Keratinocyte (primary cell): ENCODE data around the gene F7. TPM values are rescaled to one million over a fixed set of nuclear protein-coding genes. Genes with fewer than 3 reads are reported as not detected.

Experiments used
- DNase-seq: peaks from one replicate; pipeline ENCODE4 v3.0.0-alpha.2; 2011; ENCODE audit warnings: low read depth, missing footprints, low spot score
- FAIRE-seq: peaks from 2 replicates; lab custom pipeline; 2011; peaks lifted over from hg19 to GRCh38; lab: Jason Lieb, UNC
- H2AFZ ChIP-seq: 2 replicates; pipeline ENCODE4 v1.6.0; 2012; ENCODE audit warnings: low read length, control low read depth, inconsistent platforms; ENCODE audit not compliant: control insufficient read depth
- H3K27ac ChIP-seq: 2 replicates; pipeline ENCODE4 v1.5.1; 2011; ENCODE audit warnings: low read length; ENCODE audit not compliant: control insufficient read depth, insufficient read depth
- H3K27me3 ChIP-seq: 3 replicates; pipeline ENCODE4 v1.6.0; 2011; ENCODE audit warnings: low read length; ENCODE audit not compliant: control insufficient read depth, insufficient read depth; ENCODE audit errors: extremely low read depth
- H3K36me3 ChIP-seq, 2 experiments: 2 replicates in 1 of 2; 3 replicates in 1 of 2; pipeline ENCODE4 v1.5.1; 2011; ENCODE audit warnings: low read length in 2 of 2, mild to moderate bottlenecking in 1 of 2; ENCODE audit not compliant: control insufficient read depth in 2 of 2, insufficient read depth in 2 of 2; ENCODE audit errors: extremely low read depth in 1 of 2
- H3K4me1 ChIP-seq: 3 replicates; pipeline ENCODE4 v1.5.1; 2011; ENCODE audit warnings: low read length; ENCODE audit not compliant: control insufficient read depth, insufficient read depth; ENCODE audit errors: extremely low read depth
- H3K4me2 ChIP-seq: 3 replicates; pipeline ENCODE4 v1.6.0; 2011; ENCODE audit warnings: low read depth, low read length; ENCODE audit not compliant: control insufficient read depth, insufficient read depth; ENCODE audit errors: extremely low read depth
- H3K4me3 ChIP-seq, 3 experiments: fragments of 200-600 bp in 1 of 3; sonication (generic) in 1 of 3; 2 replicates in 2 of 3; 3 replicates in 1 of 3; pipeline ENCODE4 v1.5.1; 2011 to 2016; ENCODE audit warnings: low read length in 3 of 3, mild to moderate bottlenecking in 3 of 3, control low read depth in 2 of 3, inconsistent platforms in 1 of 3, low read depth in 1 of 3, mixed read lengths in 1 of 3, mixed run types in 1 of 3, moderate library complexity in 1 of 3; ENCODE audit not compliant: control insufficient read depth in 2 of 3, insufficient read depth in 2 of 3; ENCODE audit errors: extremely low read depth in 1 of 3
- H3K79me2 ChIP-seq: 2 replicates; pipeline ENCODE4 v1.6.0; 2012; ENCODE audit warnings: low read length; ENCODE audit not compliant: control insufficient read depth, insufficient read depth
- H3K9ac ChIP-seq: 3 replicates; pipeline ENCODE4 v1.6.0; 2011; ENCODE audit warnings: low read length; ENCODE audit not compliant: control insufficient read depth, insufficient read depth; ENCODE audit errors: extremely low read depth
- H3K9me1 ChIP-seq: 3 replicates; pipeline ENCODE4 v1.6.0; 2011; ENCODE audit warnings: low read length; ENCODE audit not compliant: control insufficient read depth, insufficient read depth; ENCODE audit errors: extremely low read depth
- H3K9me3 ChIP-seq: 2 replicates; pipeline ENCODE4 v1.5.1; 2012; ENCODE audit warnings: low read depth, low read length; ENCODE audit not compliant: control insufficient read depth
- H4K20me1 ChIP-seq: 3 replicates; pipeline ENCODE4 v1.6.0; 2011; ENCODE audit warnings: low read length; ENCODE audit not compliant: control insufficient read depth, insufficient read depth; ENCODE audit errors: extremely low read depth
- CTCF ChIP-seq, 3 experiments: IDR thresholded peaks in 1 of 3; conservative IDR thresholded peaks in 1 of 3; optimal IDR thresholded peaks in 1 of 3; 2 replicates in 2 of 3; 3 replicates in 1 of 3; pipeline versions ENCODE3 to v1.5.1; 2011; ENCODE audit warnings: low read length in 3 of 3, mild to moderate bottlenecking in 3 of 3, moderate library complexity in 2 of 3, control low read depth in 1 of 3, inconsistent platforms in 1 of 3; ENCODE audit not compliant: insufficient read depth in 2 of 3; ENCODE audit errors: extremely low read depth in 1 of 3
- EZH2 ChIP-seq: IDR thresholded peaks from one replicate; pipeline ENCODE4 v1.6.1; 2012; ENCODE audit warnings: inconsistent platforms, mild to moderate bottlenecking, low read length, moderate library complexity
- dilution Hi-C: fragments of 300-500 bp; cut with MboI; formaldehyde crosslinking; loops from one replicate; pipeline ENCODE4 v1.7.0; 2020; ENCODE audit warnings: low sequenced_read_pairs; ENCODE audit not compliant: extremely low pct_ligation_motif_present
- polyA plus RNA-seq, 5 experiments: library from polyadenylated mRNA; depleted of rRNA in 3 of 5; stranded (reverse) in 3 of 5; stranded (forward) in 1 of 5; unstranded in 1 of 5; fragments of >200 nt; gene quantifications; 1 replicate in 1 of 5; 2 replicates in 3 of 5; 3 replicates in 1 of 5; pipeline versions ENCODE4 v1.2.1 to v1.2.3, GENCODE V29; 2011 to 2012; ENCODE audit warnings: missing spikeins in 2 of 5, low read depth in 1 of 5, low replicate concordance in 1 of 5

The F7 gene
- polyA plus RNA-seq, 1 donor (not counting 4 experiments of a cell fraction or from before 2014, with no cell fraction given) = not detected

- Histone ChIP-seq H3K27ac (no peak overlapping the region), H3K36me3 (no peaks in the 10 kb centered on the region), H3K79me2 (no peaks in the 10 kb centered on the region), H3K9me3 (no peaks in the 10 kb centered on the region), H3K9ac (no peak overlapping the region), H2AFZ (no peak overlapping the region), H4K20me1 (no peaks in the 10 kb centered on the region), H3K4me3 (no peak overlapping the region), H3K27me3 (no peaks in the 10 kb centered on the region), H3K4me2 (no peak overlapping the region), H3K4me1 (no peaks in the 10 kb centered on the region), H3K9me1 (no peaks in the 10 kb centered on the region)
- no peak for FAIRE-seq
- dilution Hi-C loops = no loop called here
- TF ChIP-seq EZH2 (no peak), CTCF (optimal IDR thresholded peaks at IDR 0.05 in 1 of 3, IDR thresholded peaks at IDR 0.05 in 1 of 3, conservative IDR thresholded peaks at IDR 0.05 in 1 of 3; ENCODE audit: extremely low read depth in 1 of 3, insufficient read depth in 2 of 3, low read length in 3 of 3) (no peak)
- DNase-seq = no peak
These were observed 41.5 kb upstream of the F7 start for GRCh38 chr13:113064000-113064533.

GRCh38 chr13:113064534-113065405 lies 40.8 kb upstream of the F7 start:
- H3K27ac ChIP-seq = no peak overlapping the region
- H3K4me3 ChIP-seq = no peak overlapping the region
- H3K4me2 ChIP-seq = no peak overlapping the region
- FAIRE-seq (no peak), DNase-seq (no peak)
- H3K4me1 ChIP-seq = no peaks in the 10 kb centered on the region
- H3K9ac ChIP-seq = no peak overlapping the region
- H3K79me2 ChIP-seq = no peaks in the 10 kb centered on the region
- H3K27me3 ChIP-seq = no peaks in the 10 kb centered on the region
- H3K9me3 ChIP-seq = no peaks in the 10 kb centered on the region
- H3K9me1 ChIP-seq = no peaks in the 10 kb centered on the region
- TF ChIP-seq CTCF (optimal IDR thresholded peaks at IDR 0.05 in 1 of 3, IDR thresholded peaks at IDR 0.05 in 1 of 3, conservative IDR thresholded peaks at IDR 0.05 in 1 of 3; ENCODE audit: extremely low read depth in 1 of 3, insufficient read depth in 2 of 3, low read length in 3 of 3) = no peak
- TF ChIP-seq EZH2 = no peak
- no peak overlapping the region for H2AFZ ChIP-seq
- H3K36me3 ChIP-seq = no peaks in the 10 kb centered on the region
- dilution Hi-C loops = no loop called here
- H4K20me1 ChIP-seq = no peaks in the 10 kb centered on the region
